Lung (tissue), 12 donors: Measurements from ENCODE around the gene GRM8. TPM values are rescaled to one million over a fixed set of nuclear protein-coding genes. Genes with fewer than 3 reads are reported as not detected.

ENCODE experiments used
- ATAC-seq: fragments of 200-7000 bp; cut with Tn5 transposase; one replicate; pipeline ENCODE4 v1.9.1; 2020; ENCODE audit warnings: moderate number of reproducible peaks; ENCODE audit not compliant: insufficient read depth, low FRiP score
- DNase-seq, 3 donors: peaks; one replicate each; pipeline ENCODE4 v3.0.0-alpha.2; 2013 to 2017
- H3K27ac ChIP-seq, 2 donors: one replicate each; pipeline ENCODE4 v1.5.1; 2013; ENCODE audit warnings: mild to moderate bottlenecking in 2 of 2, moderate library complexity in 2 of 2, control low read depth in 1 of 2, inconsistent platforms in 1 of 2, low read depth in 1 of 2, low read length in 1 of 2
- H3K27me3 ChIP-seq, 3 donors: one replicate each; pipeline ENCODE4 v1.5.1; 2013; ENCODE audit warnings: low read length in 2 of 3; ENCODE audit not compliant: control insufficient read depth in 3 of 3, insufficient read depth in 3 of 3
- H3K36me3 ChIP-seq, 4 donors: one replicate each; pipeline ENCODE4 v1.5.1; 2013; ENCODE audit warnings: low read length in 4 of 4, mild to moderate bottlenecking in 1 of 4, moderate library complexity in 1 of 4; ENCODE audit not compliant: control insufficient read depth in 4 of 4, insufficient read depth in 4 of 4
- H3K4me1 ChIP-seq, 5 donors: one replicate each; pipeline ENCODE4 v1.5.1; 2013; ENCODE audit warnings: low read length in 5 of 5, mild to moderate bottlenecking in 2 of 5, moderate library complexity in 1 of 5; ENCODE audit not compliant: control insufficient read depth in 5 of 5, insufficient read depth in 5 of 5
- H3K4me3 ChIP-seq: one replicate; pipeline ENCODE4 v1.5.1; 2013; ENCODE audit warnings: mild to moderate bottlenecking, control low read depth, moderate library complexity
- H3K9ac ChIP-seq, 2 donors: one replicate each; pipeline ENCODE4 v1.5.1; 2013; ENCODE audit warnings: low read length in 2 of 2, control low read depth in 1 of 2; ENCODE audit not compliant: insufficient read depth in 1 of 2
- H3K9me3 ChIP-seq, 4 donors: one replicate each; pipeline ENCODE4 v1.5.1; 2013; ENCODE audit warnings: low read length in 3 of 4, mild to moderate bottlenecking in 1 of 4, moderate library complexity in 1 of 4; ENCODE audit not compliant: control insufficient read depth in 4 of 4, insufficient read depth in 3 of 4
- WGBS, 2 donors: extraction: QIAGEN DNeasy Blood & Tissue Kit; methylation state at CpG; one replicate each; pipeline ENCODE4 v1.1.7; 2013; 5-methylcytosine and 5-hydroxymethylcytosine counted together
- polyA plus RNA-seq, 2 donors: library from polyadenylated mRNA; stranded (reverse); fragments of 200-250 nt; gene quantifications; one replicate each; pipeline ENCODE4 v1.2.1, GENCODE V29; 2013
- total RNA-seq, 2 donors: library from RNA; depleted of rRNA in 1 of 2; stranded (reverse); fragments of >200 nt in 1 of 2; gene quantifications; one replicate each; pipeline ENCODE4 v1.2.1, GENCODE V29; 2014 to 2021
- TF ChIP-seq, protein P1 (sequence below): IDR thresholded peaks from 2 replicates; pipeline ENCODE4 v1.5.1; 2012; ENCODE audit warnings: mild to moderate bottlenecking; ENCODE audit errors: control extremely low read depth, extremely low read depth
- donor health status: control.
- donor health status: control.
- donor health status: Bipolar disorder and iron deficiency.
- donor health status: healthy.
- donor health status: DM: yes; HTN: yes; CAD: no.

Gene GRM8
- total and polyA plus RNA-seq, 4 donors: 0.01 to 0.83 (median 0.24) TPM; not detected in 1

- Histone ChIP-seq H3K9me3 (no peaks in the 10 kb centered on the region), H3K9ac (no peak overlapping the region), H3K27ac (no peak overlapping the region), H3K27me3 (no peaks in the 10 kb centered on the region), H3K4me1 (no peaks in the 10 kb centered on the region), H3K4me3 (no peak overlapping the region), H3K36me3 (no peaks in the 10 kb centered on the region)
- TF ChIP-seq, protein P1, sequence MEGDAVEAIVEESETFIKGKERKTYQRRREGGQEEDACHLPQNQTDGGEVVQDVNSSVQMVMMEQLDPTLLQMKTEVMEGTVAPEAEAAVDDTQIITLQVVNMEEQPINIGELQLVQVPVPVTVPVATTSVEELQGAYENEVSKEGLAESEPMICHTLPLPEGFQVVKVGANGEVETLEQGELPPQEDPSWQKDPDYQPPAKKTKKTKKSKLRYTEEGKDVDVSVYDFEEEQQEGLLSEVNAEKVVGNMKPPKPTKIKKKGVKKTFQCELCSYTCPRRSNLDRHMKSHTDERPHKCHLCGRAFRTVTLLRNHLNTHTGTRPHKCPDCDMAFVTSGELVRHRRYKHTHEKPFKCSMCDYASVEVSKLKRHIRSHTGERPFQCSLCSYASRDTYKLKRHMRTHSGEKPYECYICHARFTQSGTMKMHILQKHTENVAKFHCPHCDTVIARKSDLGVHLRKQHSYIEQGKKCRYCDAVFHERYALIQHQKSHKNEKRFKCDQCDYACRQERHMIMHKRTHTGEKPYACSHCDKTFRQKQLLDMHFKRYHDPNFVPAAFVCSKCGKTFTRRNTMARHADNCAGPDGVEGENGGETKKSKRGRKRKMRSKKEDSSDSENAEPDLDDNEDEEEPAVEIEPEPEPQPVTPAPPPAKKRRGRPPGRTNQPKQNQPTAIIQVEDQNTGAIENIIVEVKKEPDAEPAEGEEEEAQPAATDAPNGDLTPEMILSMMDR: no peak
- DNase-seq (no peak), ATAC-seq (no peak)
- 70 to 94% methylated on average over 1 of the region's 1 CpG for WGBS, 2 donors
Measured at GRCh38 chr7:127021857-127022256, 230.9 kb downstream of the GRM8 start.

DNA sequence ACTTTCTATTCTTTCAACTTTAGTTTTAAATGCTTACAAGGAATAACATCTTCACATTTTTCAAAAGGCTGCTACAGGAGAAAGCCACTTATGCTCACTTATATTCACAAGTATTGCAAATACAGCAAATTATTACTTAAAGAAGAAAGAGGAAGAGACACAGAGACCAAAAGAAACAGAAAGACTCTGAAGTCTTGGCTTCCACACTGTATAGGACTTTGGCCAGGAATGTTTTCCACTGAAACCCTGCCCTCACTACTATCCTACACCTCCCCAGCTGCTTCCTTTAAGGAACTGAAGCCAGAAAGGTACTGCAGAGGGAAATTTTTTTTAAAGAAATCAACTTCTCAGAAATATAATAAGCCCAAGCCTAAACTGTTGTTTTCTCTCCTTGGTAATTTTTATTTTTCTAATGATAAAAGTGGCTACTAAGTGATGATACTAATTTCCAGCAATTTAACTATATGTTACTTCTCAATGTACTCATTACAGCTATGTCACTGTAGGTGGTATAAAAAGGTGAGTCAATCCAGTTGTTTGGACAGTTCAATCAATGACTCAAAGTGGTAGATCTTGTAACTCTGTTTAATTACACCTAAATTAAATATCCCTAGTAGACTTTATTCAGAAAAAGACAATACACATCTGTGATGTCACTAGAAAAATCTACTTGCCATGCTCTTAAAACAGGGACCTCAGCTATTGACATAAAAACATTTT lies 231.6 kb downstream of the GRM8 start:
- Histone ChIP-seq H3K9ac (no peak overlapping the region), H3K4me3 (no peak overlapping the region), H3K27me3 (no peaks in the 10 kb centered on the region), H3K9me3 (no peaks in the 10 kb centered on the region), H3K36me3 (no peaks in the 10 kb centered on the region), H3K27ac (no peak overlapping the region), H3K4me1 (no peaks in the 10 kb centered on the region)
- no peak for ATAC-seq
- no peak for DNase-seq
- TF ChIP-seq, protein P1: no peak

DNA sequence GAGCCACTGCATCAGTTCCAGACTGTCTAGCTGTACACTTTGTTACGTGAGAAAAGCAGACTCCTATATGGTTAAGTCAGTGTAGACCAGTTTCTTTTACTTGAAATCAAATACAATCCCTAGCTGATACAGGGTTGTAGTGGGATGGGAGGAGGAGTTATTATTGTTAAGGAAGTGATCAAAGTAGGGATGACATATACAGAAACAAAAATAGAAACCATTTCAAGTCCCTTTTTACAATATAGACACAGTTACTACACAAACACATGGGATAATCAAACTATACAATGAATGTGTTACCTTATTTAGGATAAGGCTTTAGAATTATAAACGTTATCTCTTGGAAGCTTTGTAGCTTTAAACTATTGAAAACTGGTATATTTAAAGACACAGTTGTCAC lies 233.9 kb downstream of the GRM8 start:
- no peaks in the 10 kb centered on the region for H3K4me1 ChIP-seq
- H3K27ac ChIP-seq: no peak overlapping the region
- WGBS, 2 donors: 70 to 85% methylated on average over 2 of the region's 2 CpGs
- H3K27me3 ChIP-seq: no peaks in the 10 kb centered on the region
- TF ChIP-seq, protein P1: no peak
- H3K9ac ChIP-seq: no peak overlapping the region
- no peaks in the 10 kb centered on the region for H3K9me3 ChIP-seq
- ATAC-seq: no peak
- DNase-seq: no peak
- H3K36me3 ChIP-seq: no peaks in the 10 kb centered on the region
- H3K4me3 ChIP-seq: no peak overlapping the region

DNA sequence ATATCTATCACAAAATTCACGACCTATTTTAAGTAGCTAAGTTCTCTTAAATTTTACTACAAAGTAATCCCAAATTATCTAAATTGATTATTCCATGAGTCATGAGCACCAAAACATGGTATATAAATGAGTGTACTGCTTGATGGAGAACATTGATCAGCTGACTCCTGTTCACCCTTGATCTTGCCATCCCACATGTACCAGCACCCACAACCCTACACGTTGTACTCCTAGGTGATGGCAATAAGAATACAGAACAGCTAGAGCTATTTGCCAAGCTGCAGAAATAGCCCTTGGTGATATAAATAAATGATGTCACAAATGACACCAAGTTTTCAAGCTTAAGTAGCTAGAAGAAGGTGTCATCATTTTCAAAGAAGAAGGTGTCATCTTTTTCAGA lies 235.5 kb downstream of the GRM8 start:
- no peak overlapping the region for H3K4me3 ChIP-seq
- ATAC-seq: no peak
- DNase-seq: no peak
- H3K27ac ChIP-seq: no peak overlapping the region
- no peaks in the 10 kb centered on the region for H3K27me3 ChIP-seq
- TF ChIP-seq, protein P1: no peak
- H3K36me3 ChIP-seq: no peaks in the 10 kb centered on the region
- WGBS, 2 donors: 71 to 74% methylated on average over 2 of the region's 2 CpGs
- no peaks in the 10 kb centered on the region for H3K4me1 ChIP-seq
- H3K9ac ChIP-seq: no peak overlapping the region
- H3K9me3 ChIP-seq: no peaks in the 10 kb centered on the region
